ENCODE measurements around the gene TMEM221. TPM values are rescaled to one million over a fixed set of nuclear protein-coding genes. Genes with fewer than 3 reads are reported as not detected.

TMEM221 gene
- total and polyA plus RNA-seq, 10 donors = 0.03 to 0.20 TPM; not detected in 8

DNA sequence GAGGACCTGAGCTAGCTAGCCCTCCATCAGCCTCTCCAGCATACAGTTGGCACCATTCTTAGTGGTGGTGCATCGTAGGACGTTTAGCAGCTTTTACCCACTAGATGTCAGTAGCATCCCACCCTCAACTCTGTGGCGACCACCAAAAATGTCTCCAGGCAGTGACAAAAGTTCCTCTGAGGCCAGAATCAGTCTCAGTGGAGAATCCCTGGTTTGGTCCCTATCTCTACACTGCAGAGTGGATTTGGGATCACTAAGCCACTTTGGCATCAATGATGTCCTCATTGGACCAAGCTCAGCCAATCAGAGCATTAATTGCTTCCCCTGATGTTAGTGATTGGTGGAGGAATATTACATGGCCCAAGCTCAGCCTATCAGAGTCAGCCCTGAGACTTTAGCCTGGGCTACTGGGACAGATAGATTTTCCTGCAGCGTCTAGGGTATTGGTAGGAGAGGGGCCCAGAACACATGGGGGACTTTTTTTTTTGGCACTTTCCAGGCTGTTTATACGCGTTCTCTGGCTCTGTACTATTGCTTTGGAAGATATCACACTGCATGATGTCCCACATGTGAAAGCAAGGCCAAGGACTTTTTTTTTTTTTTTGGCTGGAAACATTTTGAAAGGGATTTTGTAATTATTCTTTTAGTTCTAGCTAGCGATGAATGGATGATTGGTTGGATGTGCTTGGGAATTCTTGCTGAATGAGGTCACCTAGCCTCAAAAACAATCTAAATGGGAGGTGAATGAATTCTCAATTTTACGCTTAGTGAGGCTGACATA, 7.0 kb downstream of the TMEM221 start:
- intact Hi-C loops (cut with DNase I; ENCODE audit: low total_unique reads) = no loop called here
- Histone ChIP-seq H3K27me3 (replicated peaks in 1 of 7) (peaks cover 0 to 4% (median 0%) of the 10 kb centered on the region in 7 donors), H3K9me3 (peaks cover 0 to 5% (median 2%) of the 10 kb centered on the region in 8 donors), H3K27ac (no peak overlapping the region), H3K36me3 (peaks cover 0 to 1% (median 0%) of the 10 kb centered on the region in 6 donors), H3K4me1 (no peaks in the 10 kb centered on the region), H3K4me3 (no peak overlapping the region)
- TF ChIP-seq POLR2A (IDR thresholded peaks at IDR 0.05) (no peak), POLR2AphosphoS5 (IDR thresholded peaks at IDR 0.05) (no peak)
- TF ChIP-seq, protein P1, sequence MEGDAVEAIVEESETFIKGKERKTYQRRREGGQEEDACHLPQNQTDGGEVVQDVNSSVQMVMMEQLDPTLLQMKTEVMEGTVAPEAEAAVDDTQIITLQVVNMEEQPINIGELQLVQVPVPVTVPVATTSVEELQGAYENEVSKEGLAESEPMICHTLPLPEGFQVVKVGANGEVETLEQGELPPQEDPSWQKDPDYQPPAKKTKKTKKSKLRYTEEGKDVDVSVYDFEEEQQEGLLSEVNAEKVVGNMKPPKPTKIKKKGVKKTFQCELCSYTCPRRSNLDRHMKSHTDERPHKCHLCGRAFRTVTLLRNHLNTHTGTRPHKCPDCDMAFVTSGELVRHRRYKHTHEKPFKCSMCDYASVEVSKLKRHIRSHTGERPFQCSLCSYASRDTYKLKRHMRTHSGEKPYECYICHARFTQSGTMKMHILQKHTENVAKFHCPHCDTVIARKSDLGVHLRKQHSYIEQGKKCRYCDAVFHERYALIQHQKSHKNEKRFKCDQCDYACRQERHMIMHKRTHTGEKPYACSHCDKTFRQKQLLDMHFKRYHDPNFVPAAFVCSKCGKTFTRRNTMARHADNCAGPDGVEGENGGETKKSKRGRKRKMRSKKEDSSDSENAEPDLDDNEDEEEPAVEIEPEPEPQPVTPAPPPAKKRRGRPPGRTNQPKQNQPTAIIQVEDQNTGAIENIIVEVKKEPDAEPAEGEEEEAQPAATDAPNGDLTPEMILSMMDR (IDR thresholded peaks at IDR 0.05 in 8 of 11, conservative IDR thresholded peaks at IDR 0.05 in 3 of 11) = peak in 7 of 11 experiments; percentile 18 to 49 (median 43)
- 64 to 69% (median 68%) methylated on average over 8 of the region's 8 CpGs for WGBS, 5 donors
- DNase-seq = no peak

GRCh38 chr19:17436874-17437267, 11.6 kb downstream of the TMEM221 start:
- TF ChIP-seq POLR2AphosphoS5 (IDR thresholded peaks at IDR 0.05) (no peak), POLR2A (IDR thresholded peaks at IDR 0.05) (no peak)
- TF ChIP-seq, protein P1 (IDR thresholded peaks at IDR 0.05 in 8 of 11, conservative IDR thresholded peaks at IDR 0.05 in 3 of 11) = no peak
- Histone ChIP-seq H3K4me1 (no peaks in the 10 kb centered on the region), H3K27ac (no peak overlapping the region), H3K36me3 (peaks cover 0 to 8% (median 0%) of the 10 kb centered on the region in 6 donors), H3K4me3 (no peak overlapping the region), H3K27me3 (replicated peaks in 1 of 7) (peaks cover 0 to 4% (median 0%) of the 10 kb centered on the region in 7 donors), H3K9me3 (peaks cover 0 to 9% (median 2%) of the 10 kb centered on the region in 8 donors)
- WGBS, 5 donors = 78 to 92% (median 85%) methylated on average over 7 of the region's 7 CpGs
- DNase-seq = no peak
- intact Hi-C loops (cut with DNase I; ENCODE audit: low total_unique reads) = no loop called here

- Histone ChIP-seq H3K4me3 (no peak overlapping the region), H3K27ac (no peak overlapping the region), H3K27me3 (replicated peaks in 1 of 7) (peaks cover 0 to 4% (median 0%) of the 10 kb centered on the region in 7 donors), H3K9me3 (peaks cover 0 to 6% (median under 1%) of the 10 kb centered on the region in 8 donors), H3K36me3 (peaks cover 0 to 8% (median 0%) of the 10 kb centered on the region in 6 donors), H3K4me1 (no peaks in the 10 kb centered on the region)
- WGBS, 5 donors = 94 to 97% (median 95%) methylated on average over 24 to 25 of the region's 25 CpGs
- TF ChIP-seq POLR2AphosphoS5 (IDR thresholded peaks at IDR 0.05) = peak in 1 of 3 donors; percentile 13
- TF ChIP-seq, protein P1 (IDR thresholded peaks at IDR 0.05 in 8 of 11, conservative IDR thresholded peaks at IDR 0.05 in 3 of 11) = no peak
- TF ChIP-seq POLR2A (IDR thresholded peaks at IDR 0.05) = no peak
- intact Hi-C loops (cut with DNase I; ENCODE audit: low total_unique reads) = no loop called here
- no peak for DNase-seq
These were observed 12.2 kb downstream of the TMEM221 start for GRCh38 chr19:17436094-17436873.

Data from spleen (tissue), 11 donors.